GM23338 (cell line): ENCODE measurements around the gene PLEKHM2. TPM values are rescaled to one million over a fixed set of nuclear protein-coding genes. Genes with fewer than 3 reads are reported as not detected.

Experiments used
- ATAC-seq: fragments of 200-7000 bp; cut with Tn5 transposase; 3 replicates; pipeline ENCODE4 v1.9.1; 2020
- DNase-seq: peaks from one replicate; pipeline ENCODE4 v3.0.0-alpha.2; 2015; ENCODE audit warnings: low spot score
- H2AFZ ChIP-seq: fragments of 200-600 bp; sonication (generic); 2 replicates; pipeline ENCODE4 v1.8.0; 2016; ENCODE audit warnings: antibody characterized with exemption, mild to moderate bottlenecking, moderate library complexity
- H3F3A ChIP-seq: fragments of 200-600 bp; sonication (generic); replicated peaks from 2 replicates; pipeline ENCODE4 v1.8.0; 2017; ENCODE audit warnings: antibody characterized with exemption, mixed run types, low read depth
- H3K27ac ChIP-seq: fragments of 200-600 bp; sonication (generic); 2 replicates; pipeline ENCODE4 v1.6.1; 2016; ENCODE audit warnings: low read depth
- H3K27me3 ChIP-seq: fragments of 200-600 bp; sonication (generic); 2 replicates; pipeline ENCODE4 v1.8.0; 2016; ENCODE audit warnings: mild to moderate bottlenecking, mixed run types, moderate library complexity; ENCODE audit not compliant: insufficient read depth
- H3K36me3 ChIP-seq: fragments of 200-600 bp; sonication (generic); 2 replicates; pipeline ENCODE4 v1.8.0; 2016; ENCODE audit warnings: mild to moderate bottlenecking; ENCODE audit not compliant: insufficient read depth
- H3K4me1 ChIP-seq: fragments of 200-600 bp; sonication (generic); 2 replicates; pipeline ENCODE4 v1.8.0; 2016; ENCODE audit warnings: mild to moderate bottlenecking, moderate library complexity; ENCODE audit not compliant: insufficient read depth
- H3K4me2 ChIP-seq: fragments of 200-600 bp; sonication (generic); 2 replicates; pipeline ENCODE4 v1.7.1; 2017; ENCODE audit warnings: mixed run types
- H3K4me3 ChIP-seq: fragments of 200-600 bp; sonication (generic); 2 replicates; pipeline ENCODE4 v1.6.1; 2016; ENCODE audit warnings: mixed run types
- H3K79me2 ChIP-seq: fragments of 200-600 bp; sonication (generic); replicated peaks from 2 replicates; pipeline ENCODE4 v1.8.0; 2017; ENCODE audit warnings: mild to moderate bottlenecking; ENCODE audit not compliant: insufficient read depth
- H3K9me2 ChIP-seq: fragments of 200-600 bp; sonication (generic); 2 replicates; pipeline ENCODE4 v1.8.0; 2017; ENCODE audit not compliant: insufficient read depth
- H4K20me1 ChIP-seq: fragments of 200-600 bp; sonication (generic); replicated peaks from 2 replicates; pipeline ENCODE4 v1.8.0; 2017; ENCODE audit warnings: mild to moderate bottlenecking; ENCODE audit not compliant: insufficient read depth
- H3K27ac Mint-ChIP-seq: 2 replicates; pipeline ENCODE4 v1.8.0; 2020; ENCODE audit warnings: inconsistent platforms, mild to moderate bottlenecking, moderate library complexity, mixed read lengths
- H3K27me3 Mint-ChIP-seq: 3 replicates; pipeline ENCODE4 v1.8.0; 2022; ENCODE audit warnings: low read depth, mild to moderate bottlenecking, moderate library complexity, mixed read lengths, inconsistent platforms; ENCODE audit not compliant: insufficient read depth, poor library complexity
- H3K36me3 Mint-ChIP-seq: 3 replicates; pipeline ENCODE4 v1.8.0; 2021; ENCODE audit warnings: low read depth, mild to moderate bottlenecking, inconsistent platforms, moderate library complexity, mixed read lengths
- H3K4me1 Mint-ChIP-seq: 3 replicates; pipeline ENCODE4 v1.8.0; 2020; ENCODE audit warnings: mild to moderate bottlenecking, inconsistent platforms, mixed read lengths
- H3K4me3 Mint-ChIP-seq: 3 replicates; pipeline ENCODE4 v1.8.0; 2021; ENCODE audit warnings: moderate library complexity, mild to moderate bottlenecking, inconsistent platforms, mixed read lengths
- H3K9me3 Mint-ChIP-seq: 3 replicates; pipeline ENCODE4 v1.8.0; 2020; ENCODE audit warnings: moderate library complexity, mild to moderate bottlenecking, inconsistent platforms, mixed read lengths
- ETS1 ChIP-seq: IDR thresholded peaks from 2 replicates; pipeline ENCODE4 v1.6.1; 2016; ENCODE audit warnings: antibody characterized with exemption
- EZH2 ChIP-seq: fragments of 200-600 bp; sonication (generic); IDR thresholded peaks from one replicate; pipeline ENCODE4 v1.8.0; 2017; ENCODE audit warnings: antibody characterized with exemption, mild to moderate bottlenecking, low read depth; ENCODE audit not compliant: unreplicated experiment
- ZNF462 ChIP-seq: fragments of 250-450 bp; sonication (Bioruptor Pico); IDR thresholded peaks from 2 replicates; pipeline ENCODE4 v1.5.0; 2020; ENCODE audit warnings: mild to moderate bottlenecking, moderate library complexity
- polyA plus RNA-seq: library from polyadenylated mRNA; unstranded; fragments of >200 nt; fragmentation: Nextera tagmentation; extraction: Ambion mirVana; gene quantifications from 2 replicates; pipeline ENCODE4 v1.2.1, GENCODE V29; 2016
- total RNA-seq: library from RNA; depleted of rRNA; stranded (reverse); fragments of >200 nt; shearing (Covaris generic); gene quantifications from 2 replicates; pipeline ENCODE4 v1.2.3, GENCODE V29; 2014
- TF ChIP-seq, protein P1 (sequence below): IDR thresholded peaks from one replicate; pipeline ENCODE4 v1.6.1; 2018; ENCODE audit warnings: antibody characterized with exemption; ENCODE audit not compliant: unreplicated experiment

The PLEKHM2 gene
- total and polyA plus RNA-seq, 2 experiments from 2014 or later = 11.2 to 40.0 TPM

DNA sequence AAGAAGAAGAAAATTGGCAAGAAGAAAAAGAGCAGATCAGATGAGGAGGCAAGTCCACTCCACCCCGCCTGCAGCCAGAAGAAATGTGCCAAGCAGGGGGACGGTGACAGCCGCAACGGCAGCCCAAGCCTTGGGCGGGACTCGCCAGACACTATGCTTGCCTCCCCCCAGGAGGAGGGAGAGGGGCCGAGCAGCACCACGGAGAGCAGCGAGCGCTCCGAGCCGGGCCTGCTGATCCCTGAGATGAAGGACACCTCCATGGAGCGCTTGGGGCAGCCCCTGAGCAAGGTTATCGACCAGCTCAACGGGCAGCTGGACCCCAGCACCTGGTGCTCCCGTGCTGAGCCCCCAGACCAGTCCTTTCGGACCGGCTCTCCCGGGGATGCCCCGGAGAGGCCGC is 42.9 kb downstream of the PLEKHM2 start:
- no peaks in the 10 kb centered on the region for H3K4me1 Mint-ChIP-seq
- no peaks in the 10 kb centered on the region for H3K9me2 ChIP-seq
- ATAC-seq (peak; percentile 49), DNase-seq (no peak)
- H3K27me3 Mint-ChIP-seq = peaks cover 8% of the 10 kb centered on the region
- no peak overlapping the region for H3K4me3 Mint-ChIP-seq
- H3K27ac ChIP-seq = no peak overlapping the region
- no peaks in the 10 kb centered on the region for H3K9me3 Mint-ChIP-seq
- no peaks in the 10 kb centered on the region for H3K79me2 ChIP-seq
- H3K36me3 ChIP-seq = no peaks in the 10 kb centered on the region
- H3K4me1 ChIP-seq = no peaks in the 10 kb centered on the region
- H3F3A ChIP-seq = no peaks in the 10 kb centered on the region
- no peak overlapping the region for H2AFZ ChIP-seq
- H3K27ac Mint-ChIP-seq = no peak overlapping the region
- H3K27me3 ChIP-seq = no peaks in the 10 kb centered on the region
- H4K20me1 ChIP-seq = no peaks in the 10 kb centered on the region; the same call in 1 of the 2 replicates
- TF ChIP-seq ZNF462 (CRISPR knock-in tag) = no peak
- TF ChIP-seq, protein P1, sequence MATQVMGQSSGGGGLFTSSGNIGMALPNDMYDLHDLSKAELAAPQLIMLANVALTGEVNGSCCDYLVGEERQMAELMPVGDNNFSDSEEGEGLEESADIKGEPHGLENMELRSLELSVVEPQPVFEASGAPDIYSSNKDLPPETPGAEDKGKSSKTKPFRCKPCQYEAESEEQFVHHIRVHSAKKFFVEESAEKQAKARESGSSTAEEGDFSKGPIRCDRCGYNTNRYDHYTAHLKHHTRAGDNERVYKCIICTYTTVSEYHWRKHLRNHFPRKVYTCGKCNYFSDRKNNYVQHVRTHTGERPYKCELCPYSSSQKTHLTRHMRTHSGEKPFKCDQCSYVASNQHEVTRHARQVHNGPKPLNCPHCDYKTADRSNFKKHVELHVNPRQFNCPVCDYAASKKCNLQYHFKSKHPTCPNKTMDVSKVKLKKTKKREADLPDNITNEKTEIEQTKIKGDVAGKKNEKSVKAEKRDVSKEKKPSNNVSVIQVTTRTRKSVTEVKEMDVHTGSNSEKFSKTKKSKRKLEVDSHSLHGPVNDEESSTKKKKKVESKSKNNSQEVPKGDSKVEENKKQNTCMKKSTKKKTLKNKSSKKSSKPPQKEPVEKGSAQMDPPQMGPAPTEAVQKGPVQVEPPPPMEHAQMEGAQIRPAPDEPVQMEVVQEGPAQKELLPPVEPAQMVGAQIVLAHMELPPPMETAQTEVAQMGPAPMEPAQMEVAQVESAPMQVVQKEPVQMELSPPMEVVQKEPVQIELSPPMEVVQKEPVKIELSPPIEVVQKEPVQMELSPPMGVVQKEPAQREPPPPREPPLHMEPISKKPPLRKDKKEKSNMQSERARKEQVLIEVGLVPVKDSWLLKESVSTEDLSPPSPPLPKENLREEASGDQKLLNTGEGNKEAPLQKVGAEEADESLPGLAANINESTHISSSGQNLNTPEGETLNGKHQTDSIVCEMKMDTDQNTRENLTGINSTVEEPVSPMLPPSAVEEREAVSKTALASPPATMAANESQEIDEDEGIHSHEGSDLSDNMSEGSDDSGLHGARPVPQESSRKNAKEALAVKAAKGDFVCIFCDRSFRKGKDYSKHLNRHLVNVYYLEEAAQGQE = peak; percentile 63
- TF ChIP-seq EZH2 = no peak
- TF ChIP-seq ETS1 = no peak
- peaks cover 26% of the 10 kb centered on the region for H3K36me3 Mint-ChIP-seq
- no peak overlapping the region for H3K4me3 ChIP-seq
- H3K4me2 ChIP-seq = no peak overlapping the region
